Peyer's patch (tissue), 4 donors: ENCODE results near the gene NDUFS6.

Experiments used
- POLR2A ChIP-seq, 2 donors: fragments of 450-650 bp; IDR thresholded peaks; one replicate each; pipeline ENCODE4 v1.5.1; 2017; ENCODE audit warnings: antibody characterized with exemption in 2 of 2, mild to moderate bottlenecking in 2 of 2, moderate library complexity in 2 of 2
- TF ChIP-seq, protein P1 (sequence below), 6 experiments: fragments of 450-650 bp in 4 of 6; fragments of 200-600 bp in 2 of 6; sonication (generic) in 1 of 6; IDR thresholded peaks; one replicate each; pipeline ENCODE4 v1.5.1; 2017 to 2019; ENCODE audit warnings: antibody characterized with exemption in 6 of 6, mild to moderate bottlenecking in 3 of 6, moderate library complexity in 1 of 6

DNA sequence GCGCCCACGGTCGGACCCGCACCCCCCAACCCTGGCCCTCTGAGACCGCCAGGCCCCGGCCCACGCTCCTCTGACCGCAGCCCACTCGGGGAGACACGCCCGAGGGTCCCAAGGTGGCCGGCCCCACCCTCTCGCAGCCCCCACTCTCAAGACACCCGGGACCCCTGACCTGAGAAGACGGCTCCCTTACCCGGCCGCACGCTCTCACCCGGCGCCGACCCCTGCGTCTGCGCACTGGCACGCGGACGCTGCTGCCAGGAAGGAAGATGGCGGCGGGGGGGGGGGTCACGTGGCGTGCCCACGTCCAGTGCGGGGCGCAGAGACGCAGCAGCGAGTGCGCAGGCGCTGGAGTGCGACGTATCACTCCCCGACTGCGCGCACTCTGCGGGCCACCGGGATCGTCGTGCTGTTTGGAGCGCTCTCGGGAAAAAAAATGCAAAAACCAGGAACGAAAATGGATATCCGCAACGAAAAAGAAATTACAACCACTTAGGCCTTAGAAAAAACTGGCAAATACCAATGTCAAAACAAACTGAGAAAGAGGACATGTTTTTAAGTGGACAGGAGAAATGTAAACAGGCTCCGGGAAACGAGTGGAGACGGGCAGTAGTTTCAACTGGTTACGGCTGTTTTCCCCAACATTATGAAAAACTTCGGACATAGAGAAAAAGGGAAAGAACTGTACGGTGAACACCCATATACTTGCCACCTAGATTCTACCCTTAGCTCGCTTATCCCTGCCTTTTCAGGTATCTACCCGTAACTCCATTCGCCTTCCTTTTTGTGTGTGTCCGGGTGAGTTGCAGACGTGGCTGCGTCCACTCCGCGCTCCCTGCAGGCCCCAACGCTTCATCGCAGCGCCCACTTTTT lies 1.4 kb upstream of the NDUFS6 start, which contains the start of gene MRPL36:
- TF ChIP-seq, protein P1, sequence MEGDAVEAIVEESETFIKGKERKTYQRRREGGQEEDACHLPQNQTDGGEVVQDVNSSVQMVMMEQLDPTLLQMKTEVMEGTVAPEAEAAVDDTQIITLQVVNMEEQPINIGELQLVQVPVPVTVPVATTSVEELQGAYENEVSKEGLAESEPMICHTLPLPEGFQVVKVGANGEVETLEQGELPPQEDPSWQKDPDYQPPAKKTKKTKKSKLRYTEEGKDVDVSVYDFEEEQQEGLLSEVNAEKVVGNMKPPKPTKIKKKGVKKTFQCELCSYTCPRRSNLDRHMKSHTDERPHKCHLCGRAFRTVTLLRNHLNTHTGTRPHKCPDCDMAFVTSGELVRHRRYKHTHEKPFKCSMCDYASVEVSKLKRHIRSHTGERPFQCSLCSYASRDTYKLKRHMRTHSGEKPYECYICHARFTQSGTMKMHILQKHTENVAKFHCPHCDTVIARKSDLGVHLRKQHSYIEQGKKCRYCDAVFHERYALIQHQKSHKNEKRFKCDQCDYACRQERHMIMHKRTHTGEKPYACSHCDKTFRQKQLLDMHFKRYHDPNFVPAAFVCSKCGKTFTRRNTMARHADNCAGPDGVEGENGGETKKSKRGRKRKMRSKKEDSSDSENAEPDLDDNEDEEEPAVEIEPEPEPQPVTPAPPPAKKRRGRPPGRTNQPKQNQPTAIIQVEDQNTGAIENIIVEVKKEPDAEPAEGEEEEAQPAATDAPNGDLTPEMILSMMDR (IDR thresholded peaks at IDR 0.05): peak in 2 of 6 experiments; percentile 6 to 13
- TF ChIP-seq POLR2A (IDR thresholded peaks at IDR 0.05): peak; percentile 82 to 90
